HG03520 (cell line): ENCODE measurements around the gene BTN3A1.
"Not testable (repeated sequence)": the region's sequence is repeated elsewhere in the genome, so short reads cannot be mapped to it uniquely, and the experiment has no call there.

Source experiments
- ATAC-seq: cut with Tn5 transposase; IDR thresholded peaks from one replicate; pipeline ENCODE4 v1.9.1; 2021; ENCODE audit warnings: mild to moderate bottlenecking, moderate library complexity; ENCODE audit not compliant: unreplicated experiment

The BTN3A1 gene

GRCh38 chr6:26412228-26412627 lies 10.2 kb downstream of the BTN3A1 start:
- ATAC-seq, result no peak

- no peak for ATAC-seq
These were observed 10.9 kb downstream of the BTN3A1 start for GRCh38 chr6:26412954-26413353.

- no peak for ATAC-seq
These were observed 12.2 kb downstream of the BTN3A1 start for GRCh38 chr6:26414281-26414680.

- ATAC-seq, result no peak
These were observed 13.1 kb downstream of the BTN3A1 start for GRCh38 chr6:26415036-26415614.

- no peak for ATAC-seq
These were observed 13.7 kb downstream of the BTN3A1 start for GRCh38 chr6:26415791-26416190.

GRCh38 chr6:26416288-26416687 lies 14.2 kb downstream of the BTN3A1 start:
- ATAC-seq, result no peak

- not testable (repeated sequence) for ATAC-seq
These were observed 16.0 kb downstream of the BTN3A1 start for GRCh38 chr6:26418077-26418476.

- not testable (repeated sequence) for ATAC-seq
These were observed 16.7 kb downstream of the BTN3A1 start for GRCh38 chr6:26418795-26419194.

- ATAC-seq, result peak; percentile 14
These were observed 18.7 kb downstream of the BTN3A1 start for GRCh38 chr6:26420688-26421171.

GRCh38 chr6:26421259-26422144 lies 19.4 kb downstream of the BTN3A1 start:
- ATAC-seq, result peak; percentile 89

- ATAC-seq, result no peak
These were observed 20.3 kb downstream of the BTN3A1 start for GRCh38 chr6:26422329-26422728.

- no peak for ATAC-seq
These were observed 24.8 kb downstream of the BTN3A1 start for GRCh38 chr6:26426691-26427450.

- ATAC-seq, result no peak
These were observed 25.4 kb downstream of the BTN3A1 start for GRCh38 chr6:26427451-26427809.

- ATAC-seq, result no peak
These were observed 26.1 kb downstream of the BTN3A1 start for GRCh38 chr6:26428206-26428605.

GRCh38 chr6:26430787-26431186 lies 28.7 kb downstream of the BTN3A1 start:
- ATAC-seq, result no peak

- ATAC-seq, result no peak
These were observed 29.4 kb downstream of the BTN3A1 start for GRCh38 chr6:26431258-26432172.

- ATAC-seq, result no peak
These were observed 30.6 kb downstream of the BTN3A1 start for GRCh38 chr6:26432627-26433201.

- not testable (repeated sequence) for ATAC-seq
These were observed 31.6 kb downstream of the BTN3A1 start for GRCh38 chr6:26433680-26434079.

GRCh38 chr6:26436018-26436417 lies 33.9 kb downstream of the BTN3A1 start:
- no peak for ATAC-seq

- no peak for ATAC-seq
These were observed 35.5 kb downstream of the BTN3A1 start for GRCh38 chr6:26437550-26437949.
